A673 (cell line): ENCODE data around the gene NOS1AP. TPM values are rescaled to one million over a fixed set of nuclear protein-coding genes. Genes with fewer than 3 reads are reported as not detected.
"Not testable (repeated sequence)": the region's sequence is repeated elsewhere in the genome, so short reads cannot be mapped to it uniquely, and the experiment has no call there.

Experiments
- BruUV-seq: library from RNA; stranded (reverse); fragments of 400-500 nt; replicated peaks from 2 replicates; lab custom pipeline; 2021; lab: Mats Ljungman, UMichigan
- CTCF ChIA-PET: fragments of 300-600 bp; sonication (Branson Sonifier 250); formaldehyde crosslinking; loops from one replicate; lab custom pipeline; 2022; ENCODE audit warnings: antibody characterized with exemption; lab: Charles Lee
- POLR2A ChIA-PET: fragments of 300-600 bp; sonication (Branson Sonifier 250); formaldehyde crosslinking; loops from one replicate; lab custom pipeline; 2022; ENCODE audit warnings: antibody characterized with exemption; ENCODE audit not compliant: low non-redundant PET; lab: Charles Lee
- DNase-seq: peaks from one replicate; pipeline ENCODE4 v3.0.0-alpha.2; 2015; ENCODE audit warnings: low spot score
- H3K27ac ChIP-seq: fragments of 200-600 bp; sonication (generic); 2 replicates; pipeline ENCODE4 v1.5.1; 2016; ENCODE audit warnings: mixed run types, low read depth, mild to moderate bottlenecking, mixed read lengths, antibody characterized with exemption, low read length; ENCODE audit not compliant: poor library complexity, severe bottlenecking
- H3K27me3 ChIP-seq: fragments of 200-600 bp; sonication (generic); replicated peaks from 2 replicates; pipeline ENCODE4 v1.6.1; 2017; ENCODE audit warnings: mixed run types, low read depth, mild to moderate bottlenecking, mixed read lengths, antibody characterized with exemption, low read length; ENCODE audit not compliant: insufficient read depth, poor library complexity
- H3K36me3 ChIP-seq: fragments of 200-600 bp; sonication (generic); 2 replicates; pipeline ENCODE4 v1.6.1; 2016; ENCODE audit warnings: mixed run types, mild to moderate bottlenecking, mixed read lengths, antibody characterized with exemption, low read length; ENCODE audit not compliant: insufficient read depth, poor library complexity, severe bottlenecking
- H3K4me1 ChIP-seq: fragments of 200-600 bp; sonication (generic); 2 replicates; pipeline ENCODE4 v1.6.1; 2017; ENCODE audit warnings: mixed run types, mild to moderate bottlenecking, mixed read lengths, antibody characterized with exemption, low read length; ENCODE audit not compliant: insufficient read depth, poor library complexity, severe bottlenecking
- H3K4me3 ChIP-seq: fragments of 200-600 bp; sonication (generic); 2 replicates; pipeline ENCODE4 v1.5.1; 2016; ENCODE audit warnings: low read depth, mixed run types, mild to moderate bottlenecking, mixed read lengths, low read length; ENCODE audit not compliant: poor library complexity, severe bottlenecking
- H3K9me3 ChIP-seq: fragments of 200-600 bp; sonication (generic); 2 replicates; pipeline ENCODE4 v1.6.1; 2016; ENCODE audit warnings: mixed run types, low read depth, mild to moderate bottlenecking, mixed read lengths, antibody characterized with exemption, low read length; ENCODE audit not compliant: poor library complexity, severe bottlenecking
- EZH2 ChIP-seq: fragments of 200-600 bp; sonication (generic); IDR thresholded peaks from 2 replicates; pipeline ENCODE4 v1.6.1; 2017; ENCODE audit warnings: borderline replicate concordance, low read depth, mild to moderate bottlenecking, mixed read lengths, antibody characterized with exemption, low read length; ENCODE audit not compliant: poor library complexity, severe bottlenecking
- intact Hi-C: fragments of 100-400 bp; cut with micrococcal nuclease; formaldehyde crosslinking; loops from one replicate; pipeline ENCODE4 v1.10.0; 2022; ENCODE audit not compliant: unreplicated experiment
- total RNA-seq: library from RNA; stranded (reverse); gene quantifications from 2 replicates; pipeline ENCODE4 v1.2.3, GENCODE V29; 2021
- TF ChIP-seq, protein P1 (sequence below): fragments of 300-800, 200-600 bp; sonication (generic); conservative IDR thresholded peaks from 2 replicates; pipeline ENCODE4 v1.5.1; 2017; ENCODE audit warnings: low read depth, mild to moderate bottlenecking, antibody characterized with exemption, low read length, moderate library complexity, mixed read lengths

Gene NOS1AP
- total RNA-seq, 1 experiment from 2014 or later, result 28.0 TPM

DNA sequence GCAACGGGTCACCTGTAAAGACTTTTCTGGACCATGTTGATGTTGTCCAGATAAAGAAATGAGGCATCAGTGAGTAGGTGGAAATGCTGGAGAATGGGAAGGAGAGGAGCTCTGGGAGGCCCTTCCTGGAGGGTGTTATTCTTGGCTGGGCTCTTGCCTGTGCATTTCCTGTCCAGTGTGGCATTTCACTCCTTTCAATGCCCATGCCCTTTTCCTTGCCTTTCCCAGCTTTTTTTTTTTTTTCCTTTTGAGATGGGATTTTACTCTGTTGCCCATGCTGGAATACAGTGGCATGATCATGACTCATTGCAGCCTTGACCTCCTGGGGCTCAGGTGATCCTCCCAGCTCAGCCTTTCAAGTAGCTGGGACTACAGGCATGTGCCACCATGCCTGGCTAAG, 11.8 kb downstream of the NOS1AP start:
- Histone ChIP-seq H3K27ac (no peak overlapping the region), H3K36me3 (no peaks in the 10 kb centered on the region), H3K4me3 (no peak overlapping the region), H3K27me3 (no peaks in the 10 kb centered on the region), H3K9me3 (no peaks in the 10 kb centered on the region), H3K4me1 (peaks cover 37% of the 10 kb centered on the region)
- BruUV-seq, result no TSS peak
- CTCF ChIA-PET, result interaction anchor here (0.7 to 0.9 kb wide), 2 partner anchors 15 to 750 kb away, joined by 4 to 7 read pairs; no protein-coding TSS in a partner anchor
- POLR2A ChIA-PET, result no interaction called here
- no peak for DNase-seq
- TF ChIP-seq, protein P1, sequence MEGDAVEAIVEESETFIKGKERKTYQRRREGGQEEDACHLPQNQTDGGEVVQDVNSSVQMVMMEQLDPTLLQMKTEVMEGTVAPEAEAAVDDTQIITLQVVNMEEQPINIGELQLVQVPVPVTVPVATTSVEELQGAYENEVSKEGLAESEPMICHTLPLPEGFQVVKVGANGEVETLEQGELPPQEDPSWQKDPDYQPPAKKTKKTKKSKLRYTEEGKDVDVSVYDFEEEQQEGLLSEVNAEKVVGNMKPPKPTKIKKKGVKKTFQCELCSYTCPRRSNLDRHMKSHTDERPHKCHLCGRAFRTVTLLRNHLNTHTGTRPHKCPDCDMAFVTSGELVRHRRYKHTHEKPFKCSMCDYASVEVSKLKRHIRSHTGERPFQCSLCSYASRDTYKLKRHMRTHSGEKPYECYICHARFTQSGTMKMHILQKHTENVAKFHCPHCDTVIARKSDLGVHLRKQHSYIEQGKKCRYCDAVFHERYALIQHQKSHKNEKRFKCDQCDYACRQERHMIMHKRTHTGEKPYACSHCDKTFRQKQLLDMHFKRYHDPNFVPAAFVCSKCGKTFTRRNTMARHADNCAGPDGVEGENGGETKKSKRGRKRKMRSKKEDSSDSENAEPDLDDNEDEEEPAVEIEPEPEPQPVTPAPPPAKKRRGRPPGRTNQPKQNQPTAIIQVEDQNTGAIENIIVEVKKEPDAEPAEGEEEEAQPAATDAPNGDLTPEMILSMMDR, result no peak
- no peak for TF ChIP-seq EZH2
- intact Hi-C loops, result no loop called here

DNA sequence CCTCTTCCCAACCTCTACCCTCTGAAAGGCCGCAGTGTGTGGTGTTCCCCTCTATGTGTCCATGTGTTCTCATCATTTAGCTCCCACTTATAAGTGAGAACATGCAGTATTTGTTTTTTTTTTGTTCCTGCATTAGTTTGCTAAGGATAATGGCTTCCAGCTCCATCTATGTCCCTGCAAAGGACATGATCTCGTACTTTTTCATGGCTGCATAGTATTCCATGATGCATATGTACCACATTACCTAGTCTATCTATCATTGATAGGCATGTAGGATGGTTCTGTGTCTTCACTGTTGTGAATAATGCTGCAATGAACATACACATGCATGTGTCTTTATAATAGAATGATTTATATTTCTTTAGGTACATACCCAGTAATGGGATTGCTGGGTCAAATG, 12.6 kb downstream of the NOS1AP start:
- DNase-seq, H3K27ac ChIP-seq, H3K36me3 ChIP-seq, BruUV-seq, H3K9me3 ChIP-seq, POLR2A ChIA-PET, H3K27me3 ChIP-seq, intact Hi-C loops, H3K4me3 ChIP-seq: not testable (repeated sequence)
- CTCF ChIA-PET, result interaction anchor here (0.9 kb wide), 1 partner anchor 749 kb away, joined by 7 read pairs; no protein-coding TSS in a partner anchor
- peaks cover 36% of the 10 kb centered on the region for H3K4me1 ChIP-seq

DNA sequence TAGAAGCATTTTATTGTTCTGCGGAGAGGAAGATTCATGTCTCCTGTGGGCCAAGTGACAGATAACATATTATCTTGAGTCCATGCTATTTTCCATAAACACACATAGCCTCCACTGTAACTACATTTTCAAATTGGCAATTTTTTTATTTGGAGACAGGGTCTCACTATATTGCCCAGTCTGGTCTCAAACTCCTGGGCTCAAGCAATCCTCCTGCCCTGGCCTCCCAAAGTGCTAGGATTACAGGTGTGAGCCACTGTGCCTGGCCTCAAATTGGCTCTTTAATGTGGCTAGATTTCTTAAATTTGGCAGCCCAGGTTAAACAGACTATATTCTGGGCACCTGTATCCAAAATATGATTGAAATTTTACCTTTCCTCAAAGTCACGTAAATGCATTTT, 13.8 kb downstream of the NOS1AP start:
- Histone ChIP-seq H3K4me1 (peaks cover 27% of the 10 kb centered on the region), H3K27me3 (no peaks in the 10 kb centered on the region), H3K4me3 (no peak overlapping the region), H3K9me3 (no peaks in the 10 kb centered on the region), H3K27ac (no peak overlapping the region), H3K36me3 (no peaks in the 10 kb centered on the region)
- DNase-seq, result no peak
- BruUV-seq, result no TSS peak
- TF ChIP-seq EZH2, result no peak
- TF ChIP-seq, protein P1, result no peak
- CTCF ChIA-PET, result no interaction called here
- intact Hi-C loops, result no loop called here
- POLR2A ChIA-PET, result no interaction called here

DNA sequence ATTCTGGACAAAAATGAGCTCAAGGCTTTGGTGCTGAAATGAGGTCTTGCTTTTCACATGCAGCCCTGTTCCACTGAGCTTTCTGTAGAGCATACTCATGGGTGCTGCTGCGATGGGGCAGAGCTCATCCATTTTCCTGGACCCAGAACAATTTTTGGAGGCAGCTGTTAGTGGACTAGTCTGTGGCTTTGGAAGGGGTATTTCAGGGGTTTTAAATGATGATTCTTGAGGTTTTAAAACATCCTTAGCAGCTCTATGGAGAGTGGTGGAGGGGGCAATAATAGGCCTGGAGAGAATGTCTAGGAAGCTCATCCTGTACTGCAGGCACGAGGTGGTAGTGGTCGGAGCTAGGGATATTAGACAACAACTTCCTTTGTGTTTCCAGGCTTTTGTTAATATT, 16.5 kb downstream of the NOS1AP start:
- no peak overlapping the region for H3K4me3 ChIP-seq
- H3K36me3 ChIP-seq, result no peaks in the 10 kb centered on the region
- no peak overlapping the region for H3K27ac ChIP-seq
- no peaks in the 10 kb centered on the region for H3K27me3 ChIP-seq
- H3K4me1 ChIP-seq, result peaks cover 5% of the 10 kb centered on the region
- ChIA-PET POLR2A (no interaction called here), CTCF (no interaction called here)
- H3K9me3 ChIP-seq, result no peaks in the 10 kb centered on the region
- TF ChIP-seq, protein P1, result no peak
- TF ChIP-seq EZH2, result no peak
- BruUV-seq, result no TSS peak
- no peak for DNase-seq
- intact Hi-C loops, result no loop called here
